Choroid plexus epithelial cell (primary cell): ENCODE results near the gene LSG1.

Experiments used
- DNase-seq: peaks from one replicate; pipeline ENCODE4 v3.0.0-alpha.2; 2010; ENCODE audit warnings: low read depth
- H3K4me3 ChIP-seq: 2 replicates; pipeline ENCODE4 v1.5.1; 2011; ENCODE audit warnings: low read depth, mild to moderate bottlenecking, control low read depth, low read length, moderate library complexity
- TF ChIP-seq, protein P1 (sequence below): conservative IDR thresholded peaks from 2 replicates; pipeline ENCODE4 v1.5.1; 2011; ENCODE audit warnings: low read depth, mild to moderate bottlenecking, control low read depth, inconsistent platforms, low read length, moderate library complexity

Gene LSG1

GRCh38 chr3:194619741-194620140 lies 52.2 kb downstream of the LSG1 start:
- H3K4me3 ChIP-seq: no peak overlapping the region
- no peak for DNase-seq
- TF ChIP-seq, protein P1, sequence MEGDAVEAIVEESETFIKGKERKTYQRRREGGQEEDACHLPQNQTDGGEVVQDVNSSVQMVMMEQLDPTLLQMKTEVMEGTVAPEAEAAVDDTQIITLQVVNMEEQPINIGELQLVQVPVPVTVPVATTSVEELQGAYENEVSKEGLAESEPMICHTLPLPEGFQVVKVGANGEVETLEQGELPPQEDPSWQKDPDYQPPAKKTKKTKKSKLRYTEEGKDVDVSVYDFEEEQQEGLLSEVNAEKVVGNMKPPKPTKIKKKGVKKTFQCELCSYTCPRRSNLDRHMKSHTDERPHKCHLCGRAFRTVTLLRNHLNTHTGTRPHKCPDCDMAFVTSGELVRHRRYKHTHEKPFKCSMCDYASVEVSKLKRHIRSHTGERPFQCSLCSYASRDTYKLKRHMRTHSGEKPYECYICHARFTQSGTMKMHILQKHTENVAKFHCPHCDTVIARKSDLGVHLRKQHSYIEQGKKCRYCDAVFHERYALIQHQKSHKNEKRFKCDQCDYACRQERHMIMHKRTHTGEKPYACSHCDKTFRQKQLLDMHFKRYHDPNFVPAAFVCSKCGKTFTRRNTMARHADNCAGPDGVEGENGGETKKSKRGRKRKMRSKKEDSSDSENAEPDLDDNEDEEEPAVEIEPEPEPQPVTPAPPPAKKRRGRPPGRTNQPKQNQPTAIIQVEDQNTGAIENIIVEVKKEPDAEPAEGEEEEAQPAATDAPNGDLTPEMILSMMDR: no peak

DNA sequence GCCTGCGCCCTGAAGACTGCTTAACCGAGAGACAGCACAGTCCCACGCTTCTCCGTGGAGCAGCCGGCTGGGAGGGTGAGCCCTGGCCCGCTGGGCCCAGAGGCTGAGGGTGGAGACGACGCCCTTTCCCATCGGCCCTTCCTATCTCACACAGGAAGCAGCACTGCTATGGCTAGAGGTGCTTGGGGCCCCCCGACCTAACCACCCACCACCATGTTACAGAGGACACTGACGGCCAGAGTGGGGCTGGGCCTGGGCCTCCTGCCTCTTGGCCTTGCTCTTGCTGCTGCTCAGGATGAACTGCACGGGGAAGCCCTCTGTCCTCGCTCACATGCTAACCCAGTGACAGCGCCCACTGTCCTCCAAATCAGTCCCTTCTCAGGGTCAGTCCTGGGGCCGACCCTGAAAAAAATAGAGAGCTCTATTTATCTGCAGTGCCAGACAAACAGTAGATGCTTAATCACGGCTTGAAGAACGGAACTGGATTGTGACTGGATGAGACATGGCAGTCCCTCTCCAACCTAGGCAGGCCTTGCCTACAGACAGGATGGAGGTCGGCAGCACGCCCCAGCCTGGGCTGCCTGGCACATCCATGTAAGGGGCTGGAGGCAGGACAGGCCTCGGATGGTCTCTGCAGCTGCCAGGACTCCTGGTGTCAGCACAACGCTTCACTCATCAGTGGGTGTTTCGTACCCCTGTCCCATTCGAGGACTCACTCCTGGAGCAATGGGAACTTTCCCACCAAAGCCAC lies 53.0 kb downstream of the LSG1 start:
- H3K4me3 ChIP-seq: no peak overlapping the region
- TF ChIP-seq, protein P1: no peak
- no peak for DNase-seq

GRCh38 chr3:194617827-194618226 lies 54.2 kb downstream of the LSG1 start:
- TF ChIP-seq, protein P1: no peak
- DNase-seq: peak; percentile 82
- H3K4me3 ChIP-seq: no peak overlapping the region

DNA sequence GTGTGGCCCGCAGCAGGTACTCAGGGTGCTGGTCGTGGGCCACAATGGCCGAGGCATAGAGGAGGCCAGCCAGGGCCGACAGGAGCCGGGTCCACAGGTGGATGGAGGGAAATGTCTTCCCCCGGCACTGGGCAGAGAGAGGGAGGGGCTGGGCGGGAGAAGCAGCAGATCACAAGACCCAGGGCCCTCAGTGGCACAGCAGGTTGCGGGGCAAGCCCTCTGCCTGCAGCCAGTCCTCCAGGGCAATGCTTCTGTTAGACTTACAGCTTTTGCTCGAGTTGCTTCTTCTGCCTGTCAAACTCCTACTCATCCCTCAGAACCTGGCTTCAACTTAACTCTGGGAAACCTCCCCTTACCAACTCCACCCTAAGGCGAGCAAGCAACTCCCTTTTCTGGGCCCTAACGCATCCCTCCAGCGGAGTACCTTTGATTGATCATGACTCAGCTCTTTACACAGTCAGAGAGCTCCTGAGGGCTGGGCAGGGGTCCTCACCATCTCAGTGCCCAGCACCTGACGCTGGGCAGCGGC lies 54.8 kb downstream of the LSG1 start:
- TF ChIP-seq, protein P1: no peak
- H3K4me3 ChIP-seq: no peak overlapping the region
- no peak for DNase-seq

GRCh38 chr3:194615226-194615625 lies 56.8 kb downstream of the LSG1 start:
- no peak for DNase-seq
- H3K4me3 ChIP-seq: no peak overlapping the region
- TF ChIP-seq, protein P1: no peak

DNA sequence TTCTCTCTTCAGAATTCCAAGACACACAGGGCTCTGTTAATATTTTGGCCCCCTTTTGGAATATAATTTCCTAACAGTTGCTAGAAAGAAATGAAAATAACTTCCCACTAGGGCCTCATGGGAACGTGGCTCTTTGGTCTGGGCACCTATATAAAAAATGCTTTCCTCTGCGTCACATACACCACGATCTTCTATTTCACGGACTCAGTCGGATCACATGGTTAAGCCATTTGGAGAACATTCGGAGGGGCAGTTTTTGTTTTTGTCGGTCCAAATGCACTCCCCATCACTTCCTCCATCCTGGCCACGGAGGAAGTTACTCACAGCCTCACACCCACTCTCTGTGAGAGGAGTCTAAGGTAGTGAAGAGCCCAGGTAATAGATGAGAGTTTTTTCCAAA lies 59.8 kb downstream of the LSG1 start:
- TF ChIP-seq, protein P1: no peak
- H3K4me3 ChIP-seq: no peak overlapping the region
- no peak for DNase-seq

DNA sequence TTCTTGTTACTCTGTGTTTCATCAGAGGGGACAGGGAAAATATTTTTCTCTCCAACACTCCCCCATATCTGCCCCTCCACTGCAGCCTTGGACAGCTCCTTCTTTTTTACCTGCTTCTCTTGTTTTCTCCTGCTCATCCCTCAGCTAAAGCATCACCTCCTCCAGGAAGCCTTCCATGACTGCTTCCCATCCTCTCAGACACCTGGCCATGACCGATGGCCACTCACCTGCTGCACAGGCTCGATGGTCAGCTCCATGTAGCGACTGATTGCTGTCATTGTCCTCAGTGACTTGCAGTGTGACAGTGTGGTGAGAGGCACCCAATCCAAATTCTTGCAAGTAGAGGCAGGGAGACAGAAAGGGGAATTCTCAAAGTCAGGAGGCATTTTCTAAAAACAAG lies 61.3 kb downstream of the LSG1 start:
- no peak overlapping the region for H3K4me3 ChIP-seq
- TF ChIP-seq, protein P1: no peak
- no peak for DNase-seq
